ENCODE data around the gene DIDO1.

The DIDO1 gene

GRCh38 chr20:62840244-62841197 lies 85.8 kb downstream of the DIDO1 start:
- FAIRE-seq (no peak), DNase-seq (ENCODE audit: extremely low spot score, insufficient read length, low read depth) (no peak)

GRCh38 chr20:62839816-62840215 lies 86.5 kb downstream of the DIDO1 start:
- DNase-seq (ENCODE audit: extremely low spot score, insufficient read length, low read depth) (no peak), FAIRE-seq (no peak)

GRCh38 chr20:62839261-62839660 lies 87.0 kb downstream of the DIDO1 start:
- DNase-seq (ENCODE audit: extremely low spot score, insufficient read length, low read depth) (no peak), FAIRE-seq (no peak)

- peak; percentile 80 for FAIRE-seq
- DNase-seq (ENCODE audit: extremely low spot score, insufficient read length, low read depth): no peak
Measured at GRCh38 chr20:62838128-62838891, 88.0 kb downstream of the DIDO1 start.

GRCh38 chr20:62837790-62838127 lies 88.5 kb downstream of the DIDO1 start:
- FAIRE-seq: no peak

GRCh38 chr20:62836967-62837490 lies 89.3 kb downstream of the DIDO1 start:
- no peak for FAIRE-seq
- DNase-seq (ENCODE audit: extremely low spot score, insufficient read length, low read depth): no peak

More at GRCh38 chr20:62837790-62838127, 88.5 kb downstream of the DIDO1 start:
- DNase-seq (ENCODE audit: extremely low spot score, insufficient read length, low read depth): no peak

- FAIRE-seq: no peak
- no peak for DNase-seq (ENCODE audit: extremely low spot score, insufficient read length, low read depth)
Measured at GRCh38 chr20:62835931-62836861, 90.1 kb downstream of the DIDO1 start.

- no peak for FAIRE-seq
- no peak for DNase-seq (ENCODE audit: extremely low spot score, insufficient read length, low read depth)
Measured at GRCh38 chr20:62834967-62835730, 91.2 kb downstream of the DIDO1 start.

GRCh38 chr20:62832951-62833391 lies 93.3 kb downstream of the DIDO1 start:
- FAIRE-seq: no peak
- no peak for DNase-seq (ENCODE audit: extremely low spot score, insufficient read length, low read depth)

- FAIRE-seq (peak; percentile 90), DNase-seq (ENCODE audit: extremely low spot score, insufficient read length, low read depth) (no peak)
Measured at GRCh38 chr20:62832212-62832922, 93.9 kb downstream of the DIDO1 start.

GRCh38 chr20:62831854-62832211 lies 94.5 kb downstream of the DIDO1 start:
- FAIRE-seq (no peak), DNase-seq (ENCODE audit: extremely low spot score, insufficient read length, low read depth) (no peak)

- no peak for DNase-seq (ENCODE audit: extremely low spot score, insufficient read length, low read depth)
- no peak for FAIRE-seq
Measured at GRCh38 chr20:62831361-62831788, 94.9 kb downstream of the DIDO1 start.

GRCh38 chr20:62830821-62831220 lies 95.5 kb downstream of the DIDO1 start:
- FAIRE-seq (no peak), DNase-seq (ENCODE audit: extremely low spot score, insufficient read length, low read depth) (no peak)

GRCh38 chr20:62830251-62830650 lies 96.1 kb downstream of the DIDO1 start:
- no peak for DNase-seq (ENCODE audit: extremely low spot score, insufficient read length, low read depth)
- FAIRE-seq: no peak

- DNase-seq (ENCODE audit: extremely low spot score, insufficient read length, low read depth): no peak
Measured at GRCh38 chr20:62829231-62830230, 96.8 kb downstream of the DIDO1 start.

GRCh38 chr20:62828511-62829230 lies 97.6 kb downstream of the DIDO1 start:
- FAIRE-seq: no peak
- DNase-seq (ENCODE audit: extremely low spot score, insufficient read length, low read depth): no peak

More at GRCh38 chr20:62829231-62830230, 96.8 kb downstream of the DIDO1 start:
- FAIRE-seq: no peak

- no peak for DNase-seq (ENCODE audit: extremely low spot score, insufficient read length, low read depth)
- FAIRE-seq: no peak
Measured at GRCh38 chr20:62828051-62828450, 98.3 kb downstream of the DIDO1 start.
